ENCODE data around the gene ADAM15. TPM values are rescaled to one million over a fixed set of nuclear protein-coding genes. Genes with fewer than 3 reads are reported as not detected.

Gene ADAM15
- total RNA-seq, 1 donor from 2014 or later = 68.3 TPM

- Histone ChIP-seq H3K27ac (ENCODE audit: low read depth, low read length) (no peak overlapping the region), H4K20me1 (ENCODE audit: insufficient read depth, low read length) (peaks cover 32% of the 10 kb centered on the region), H3K27me3 (ENCODE audit: insufficient read depth, low read length) (no peaks in the 10 kb centered on the region), H3K4me1 (ENCODE audit: insufficient read depth, low read length) (peaks cover 23% of the 10 kb centered on the region), H3K36me3 (ENCODE audit: insufficient read depth, low read length) (peaks cover 4% of the 10 kb centered on the region), H3K4me3 (ENCODE audit: insufficient read depth, low read depth, low read length) (no peak overlapping the region), H3K9ac (ENCODE audit: low read length) (no peak overlapping the region), H3K79me2 (ENCODE audit: insufficient read depth, low read length) (peaks cover 13% of the 10 kb centered on the region), H2AFZ (ENCODE audit: low read depth, low read length) (no peak overlapping the region), H3K9me3 (ENCODE audit: insufficient read depth, low read depth, low read length) (no peaks in the 10 kb centered on the region), H3K4me2 (ENCODE audit: low read length) (no peak overlapping the region)
- no peaks in the 10 kb centered on the region for H3K9me3 Mint-ChIP-seq (ENCODE audit: unreplicated experiment)
- DNase-seq (ENCODE audit: low read depth) (no peak), FAIRE-seq (no peak)
- no peak overlapping the region for H3K4me3 Mint-ChIP-seq (ENCODE audit: unreplicated experiment)
- H3K27me3 Mint-ChIP-seq (ENCODE audit: low read depth, unreplicated experiment) = no peaks in the 10 kb centered on the region
- TF ChIP-seq, protein P1, sequence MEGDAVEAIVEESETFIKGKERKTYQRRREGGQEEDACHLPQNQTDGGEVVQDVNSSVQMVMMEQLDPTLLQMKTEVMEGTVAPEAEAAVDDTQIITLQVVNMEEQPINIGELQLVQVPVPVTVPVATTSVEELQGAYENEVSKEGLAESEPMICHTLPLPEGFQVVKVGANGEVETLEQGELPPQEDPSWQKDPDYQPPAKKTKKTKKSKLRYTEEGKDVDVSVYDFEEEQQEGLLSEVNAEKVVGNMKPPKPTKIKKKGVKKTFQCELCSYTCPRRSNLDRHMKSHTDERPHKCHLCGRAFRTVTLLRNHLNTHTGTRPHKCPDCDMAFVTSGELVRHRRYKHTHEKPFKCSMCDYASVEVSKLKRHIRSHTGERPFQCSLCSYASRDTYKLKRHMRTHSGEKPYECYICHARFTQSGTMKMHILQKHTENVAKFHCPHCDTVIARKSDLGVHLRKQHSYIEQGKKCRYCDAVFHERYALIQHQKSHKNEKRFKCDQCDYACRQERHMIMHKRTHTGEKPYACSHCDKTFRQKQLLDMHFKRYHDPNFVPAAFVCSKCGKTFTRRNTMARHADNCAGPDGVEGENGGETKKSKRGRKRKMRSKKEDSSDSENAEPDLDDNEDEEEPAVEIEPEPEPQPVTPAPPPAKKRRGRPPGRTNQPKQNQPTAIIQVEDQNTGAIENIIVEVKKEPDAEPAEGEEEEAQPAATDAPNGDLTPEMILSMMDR (IDR thresholded peaks at IDR 0.05; ENCODE audit: insufficient read depth, low read depth, low read length) = no peak
- TF ChIP-seq EZH2 (IDR thresholded peaks at IDR 0.05; ENCODE audit: insufficient read depth, low read length) = no peak
- H3K4me1 Mint-ChIP-seq (ENCODE audit: low read depth, unreplicated experiment) = peaks cover 5% of the 10 kb centered on the region
- H3K27ac Mint-ChIP-seq (ENCODE audit: unreplicated experiment) = no peak overlapping the region
- peaks cover 13% of the 10 kb centered on the region for H3K36me3 Mint-ChIP-seq (ENCODE audit: low read depth, unreplicated experiment)
These were observed 9.6 kb downstream of the ADAM15 start for GRCh38 chr1:155060736-155061135.

- Mint-ChIP-seq H3K36me3 (ENCODE audit: low read depth, unreplicated experiment) (peaks cover 5% of the 10 kb centered on the region), H3K4me3 (ENCODE audit: unreplicated experiment) (peak overlapping the region; percentile 71), H3K9me3 (ENCODE audit: unreplicated experiment) (no peaks in the 10 kb centered on the region), H3K27ac (ENCODE audit: unreplicated experiment) (no peak overlapping the region), H3K27me3 (ENCODE audit: low read depth, unreplicated experiment) (no peaks in the 10 kb centered on the region), H3K4me1 (ENCODE audit: low read depth, unreplicated experiment) (peaks cover 5% of the 10 kb centered on the region)
- Histone ChIP-seq H3K4me2 (ENCODE audit: low read length) (peak overlapping the region; percentile 97), H2AFZ (ENCODE audit: low read depth, low read length) (peak overlapping the region; percentile 18), H4K20me1 (ENCODE audit: insufficient read depth, low read length) (peaks cover 40% of the 10 kb centered on the region), H3K4me1 (ENCODE audit: insufficient read depth, low read length) (peaks cover 23% of the 10 kb centered on the region), H3K79me2 (ENCODE audit: insufficient read depth, low read length) (peaks cover 18% of the 10 kb centered on the region), H3K4me3 (ENCODE audit: insufficient read depth, low read depth, low read length) (no peak overlapping the region), H3K9ac (ENCODE audit: low read length) (peak overlapping the region; percentile 37), H3K36me3 (ENCODE audit: insufficient read depth, low read length) (peaks cover 4% of the 10 kb centered on the region), H3K27me3 (ENCODE audit: insufficient read depth, low read length) (no peaks in the 10 kb centered on the region), H3K27ac (ENCODE audit: low read depth, low read length) (no peak overlapping the region), H3K9me3 (ENCODE audit: insufficient read depth, low read depth, low read length) (no peaks in the 10 kb centered on the region)
- DNase-seq (ENCODE audit: low read depth) (peak; percentile 39), FAIRE-seq (no peak)
- TF ChIP-seq, protein P1 (IDR thresholded peaks at IDR 0.05; ENCODE audit: insufficient read depth, low read depth, low read length) = peak; percentile 98
- TF ChIP-seq EZH2 (IDR thresholded peaks at IDR 0.05; ENCODE audit: insufficient read depth, low read length) = no peak
These were observed 10.4 kb downstream of the ADAM15 start for GRCh38 chr1:155061381-155062150.

- H3K9me3 ChIP-seq (ENCODE audit: insufficient read depth, low read depth, low read length) = no peaks in the 10 kb centered on the region
- TF ChIP-seq, protein P1 (IDR thresholded peaks at IDR 0.05; ENCODE audit: insufficient read depth, low read depth, low read length) = no peak
- TF ChIP-seq EZH2 (IDR thresholded peaks at IDR 0.05; ENCODE audit: insufficient read depth, low read length) = no peak
- peaks cover 4% of the 10 kb centered on the region for H3K36me3 ChIP-seq (ENCODE audit: insufficient read depth, low read length)
- H3K9ac ChIP-seq (ENCODE audit: low read length) = no peak overlapping the region
- H3K9me3 Mint-ChIP-seq (ENCODE audit: unreplicated experiment) = no peaks in the 10 kb centered on the region
- peak overlapping the region; percentile 71 for H3K4me3 Mint-ChIP-seq (ENCODE audit: unreplicated experiment)
- H3K27ac ChIP-seq (ENCODE audit: low read depth, low read length) = no peak overlapping the region
- H3K27me3 Mint-ChIP-seq (ENCODE audit: low read depth, unreplicated experiment) = no peaks in the 10 kb centered on the region
- peak overlapping the region; percentile 18 for H2AFZ ChIP-seq (ENCODE audit: low read depth, low read length)
- H3K27me3 ChIP-seq (ENCODE audit: insufficient read depth, low read length) = no peaks in the 10 kb centered on the region
- H3K79me2 ChIP-seq (ENCODE audit: insufficient read depth, low read length) = peaks cover 18% of the 10 kb centered on the region
- H3K4me2 ChIP-seq (ENCODE audit: low read length) = peak overlapping the region; percentile 97
- H3K4me1 ChIP-seq (ENCODE audit: insufficient read depth, low read length) = peaks cover 23% of the 10 kb centered on the region
- FAIRE-seq (no peak), DNase-seq (ENCODE audit: low read depth) (no peak)
- H3K36me3 Mint-ChIP-seq (ENCODE audit: low read depth, unreplicated experiment) = peaks cover 9% of the 10 kb centered on the region
- no peak overlapping the region for H3K4me3 ChIP-seq (ENCODE audit: insufficient read depth, low read depth, low read length)
- peaks cover 5% of the 10 kb centered on the region for H3K4me1 Mint-ChIP-seq (ENCODE audit: low read depth, unreplicated experiment)
- no peak overlapping the region for H3K27ac Mint-ChIP-seq (ENCODE audit: unreplicated experiment)
- peaks cover 45% of the 10 kb centered on the region for H4K20me1 ChIP-seq (ENCODE audit: insufficient read depth, low read length)
These were observed 11.1 kb downstream of the ADAM15 start for GRCh38 chr1:155062151-155062686.

Measured in astrocyte (in vitro differentiated cells and primary cell).